GM12873 (cell line): ENCODE measurements around the gene ZNF606.

Source experiments
- CTCF ChIP-seq: IDR thresholded peaks from 2 replicates; pipeline ENCODE4 v1.5.1; 2012; ENCODE audit warnings: low read depth, mild to moderate bottlenecking, moderate library complexity, low read length, control low read depth; ENCODE audit not compliant: insufficient read depth; ENCODE audit errors: missing control alignments

The ZNF606 gene

GRCh38 chr19:57978586-57979289, 23.9 kb downstream of the ZNF606 start:
- TF ChIP-seq CTCF: no peak

- TF ChIP-seq CTCF: no peak
These were observed 28.2 kb downstream of the ZNF606 start, which contains the start of gene C19orf18 for GRCh38 chr19:57974434-57974833. Gene C19orf18, minus strand, starts transcription at chr19:57974534. Its CDS starts 102 bp downstream, at chr19:57974432.

- no peak for TF ChIP-seq CTCF
These were observed 37.9 kb downstream of the ZNF606 start for GRCh38 chr19:57964761-57965160.

GRCh38 chr19:57961785-57962184, 40.8 kb downstream of the ZNF606 start:
- TF ChIP-seq CTCF: no peak

GRCh38 chr19:57954996-57955395, 47.6 kb downstream of the ZNF606 start:
- TF ChIP-seq CTCF: no peak

GRCh38 chr19:57949702-57950101, 52.9 kb downstream of the ZNF606 start:
- TF ChIP-seq CTCF: no peak

GRCh38 chr19:57949296-57949695, 53.3 kb downstream of the ZNF606 start:
- no peak for TF ChIP-seq CTCF
